HepG2 (cell line): ENCODE measurements around the gene CBY1. TPM values are rescaled to one million over a fixed set of nuclear protein-coding genes. Genes with fewer than 3 reads are reported as not detected.
A peak's percentile ranks its signal among the peaks of the same experiment; 100 is the strongest.

Experiments
- ATRX ChIP-seq: sonication (generic); formaldehyde crosslinking; IDR thresholded peaks from 2 replicates; pipeline ENCODE4 v1.4.0; 2020; ENCODE audit warnings: missing genetic modification reagents, borderline replicate concordance
- CENPX ChIP-seq: sonication (generic); formaldehyde crosslinking; IDR thresholded peaks from 2 replicates; pipeline ENCODE4 v1.9.0; 2021; ENCODE audit warnings: mild to moderate bottlenecking, missing genetic modification reagents, moderate library complexity
- CREB1 ChIP-seq, 2 experiments: fragments of 450-650 bp in 1 of 2; IDR thresholded peaks; 2 replicates each; pipeline ENCODE4 v1.6.1; 2016 to 2017; ENCODE audit warnings: control low read depth in 1 of 2, mild to moderate bottlenecking in 1 of 2, missing compliant biosample characterization in 1 of 2, missing genetic modification characterization in 1 of 2
- DZIP1 ChIP-seq: sonication (generic); formaldehyde crosslinking; IDR thresholded peaks from 2 replicates; pipeline ENCODE4 v1.5.0; 2020; ENCODE audit warnings: mild to moderate bottlenecking, missing genetic modification reagents
- FOSL2 ChIP-seq: sonication (generic); formaldehyde crosslinking; IDR thresholded peaks from 2 replicates; pipeline ENCODE4 v1.4.0; 2020; ENCODE audit warnings: missing genetic modification reagents
- FOXO4 ChIP-seq: sonication (generic); formaldehyde crosslinking; conservative IDR thresholded peaks from 2 replicates; pipeline ENCODE4 v1.8.1; 2023; ENCODE audit warnings: missing genetic modification reagents
- GATAD2A ChIP-seq: IDR thresholded peaks from 2 replicates; pipeline ENCODE4 v1.6.1; 2016
- GTF3A ChIP-seq: sonication (generic); formaldehyde crosslinking; conservative IDR thresholded peaks from 2 replicates; pipeline ENCODE4 v1.4.0; 2020; ENCODE audit warnings: mild to moderate bottlenecking, missing genetic modification reagents
- HNRNPUL1 ChIP-seq: fragments of 200-400 bp; formaldehyde crosslinking; IDR thresholded peaks from 2 replicates; pipeline ENCODE4 v1.6.1; 2017; ENCODE audit warnings: low read depth, mild to moderate bottlenecking, low read length, moderate library complexity
- HOXA7 ChIP-seq: sonication (generic); formaldehyde crosslinking; IDR thresholded peaks from 2 replicates; pipeline ENCODE4 v1.8.1; 2022; ENCODE audit warnings: mild to moderate bottlenecking, missing genetic modification reagents, moderate library complexity
- KDM5A ChIP-seq: fragments of 200-600 bp; sonication (generic); IDR thresholded peaks from 2 replicates; pipeline ENCODE4 v1.7.0; 2018; ENCODE audit warnings: antibody characterized with exemption, mild to moderate bottlenecking, low read length, borderline replicate concordance
- KLF11 ChIP-seq: IDR thresholded peaks from 2 replicates; pipeline ENCODE4 v1.6.1; 2016; ENCODE audit warnings: missing compliant biosample characterization
- PATZ1 ChIP-seq: sonication (generic); formaldehyde crosslinking; IDR thresholded peaks from 2 replicates; pipeline ENCODE4 v1.4.0; 2020; ENCODE audit warnings: missing genetic modification reagents
- PHB2 ChIP-seq: fragments of 450-650 bp; IDR thresholded peaks from 2 replicates; pipeline ENCODE4 v1.6.1; 2018; ENCODE audit not compliant: partially characterized antibody
- RARG ChIP-seq: sonication (generic); formaldehyde crosslinking; IDR thresholded peaks from 2 replicates; pipeline ENCODE4 v1.4.0; 2020; ENCODE audit warnings: low read depth, mild to moderate bottlenecking, missing genetic modification reagents
- RXRB ChIP-seq: IDR thresholded peaks from 2 replicates; pipeline ENCODE4 v1.6.1; 2016; ENCODE audit warnings: borderline replicate concordance, missing genetic modification reagents, missing compliant biosample characterization
- ZBTB37 ChIP-seq: sonication (generic); formaldehyde crosslinking; IDR thresholded peaks from 2 replicates; pipeline ENCODE4 v1.4.0; 2020; ENCODE audit warnings: mild to moderate bottlenecking, missing genetic modification reagents
- ZFP41 ChIP-seq: sonication (generic); formaldehyde crosslinking; IDR thresholded peaks from 2 replicates; pipeline ENCODE4 v1.4.0; 2020; ENCODE audit warnings: mild to moderate bottlenecking, missing genetic modification reagents, borderline replicate concordance
- ZNF263 ChIP-seq: sonication (generic); formaldehyde crosslinking; IDR thresholded peaks from 2 replicates; pipeline ENCODE4 v1.4.0; 2020; ENCODE audit warnings: missing genetic modification reagents
- ZNF317 ChIP-seq: sonication (generic); formaldehyde crosslinking; IDR thresholded peaks from 2 replicates; pipeline ENCODE4 v1.5.0; 2020; ENCODE audit warnings: mild to moderate bottlenecking, missing genetic modification reagents
- ZNF563 ChIP-seq: sonication (generic); formaldehyde crosslinking; IDR thresholded peaks from 2 replicates; pipeline ENCODE4 v1.8.0; 2022; ENCODE audit warnings: mild to moderate bottlenecking, moderate library complexity, missing genetic modification reagents
- ZNF713 ChIP-seq: sonication (generic); formaldehyde crosslinking; IDR thresholded peaks from 2 replicates; pipeline ENCODE4 v1.4.0; 2020; ENCODE audit warnings: mild to moderate bottlenecking, missing genetic modification reagents
- ZNF891 ChIP-seq: sonication (generic); formaldehyde crosslinking; IDR thresholded peaks from 2 replicates; pipeline ENCODE4 v1.5.0; 2020; ENCODE audit warnings: mild to moderate bottlenecking, missing genetic modification reagents
- polyA plus RNA-seq, 8 experiments: library from polyadenylated mRNA; depleted of rRNA in 3 of 8; stranded (reverse) in 7 of 8; unstranded in 1 of 8; fragments of >200 nt; fragmentation: Illumina TruSeq in 4 of 8; extraction: Trizol in 4 of 8; gene quantifications; 2 replicates each; pipeline versions ENCODE4 v1.2.1 to v1.2.3, GENCODE V29; 2011 to 2016; ENCODE audit warnings: low read depth in 4 of 8, missing spikeins in 1 of 8, mixed read lengths in 1 of 8; ENCODE audit not compliant: insufficient read depth in 1 of 8
- total RNA-seq, 5 experiments: library from RNA; depleted of rRNA; stranded (reverse); fragments of >200 nt; fragmentation: Illumina TruSeq; extraction: Trizol; gene quantifications; 2 replicates each; pipeline ENCODE4 v1.2.3, GENCODE V29; 2016; ENCODE audit warnings: low read depth in 1 of 5

Gene CBY1
- total and polyA plus RNA-seq, 2 of the 13 experiments (the other 11 are each of a cell fraction or from before 2014, with no cell fraction given) = 19.7 to 20.3 TPM

- peak; percentile 72 for TF ChIP-seq GATAD2A (CRISPR knock-in tag)
- TF ChIP-seq HOXA7 (CRISPR knock-in tag) = no peak
- TF ChIP-seq FOXO4 = 0 out of 2 replicates have a peak, but pooled peaks have one; percentile 82
- no peak for TF ChIP-seq CENPX (CRISPR knock-in tag)
- peak; percentile 99 for TF ChIP-seq KDM5A
- peak; percentile 64 for TF ChIP-seq ZNF263 (CRISPR knock-in tag)
- no peak for TF ChIP-seq ZBTB37 (CRISPR knock-in tag)
- no peak; the same call in none of the 2 replicates for TF ChIP-seq PATZ1 (CRISPR knock-in tag)
- peak; percentile 64; the same call in 1 of the 2 replicates for TF ChIP-seq ZNF317 (CRISPR knock-in tag)
- no peak for TF ChIP-seq PHB2
- 0 out of 2 replicates have a peak, but pooled peaks have one; percentile 56 for TF ChIP-seq ZNF713 (CRISPR knock-in tag)
- peak; percentile 17; the same call in 1 of the 2 replicates for TF ChIP-seq ZNF891 (CRISPR knock-in tag)
- no peak for TF ChIP-seq RARG (CRISPR knock-in tag)
- no peak for TF ChIP-seq ZFP41 (CRISPR knock-in tag)
- TF ChIP-seq CREB1 (IDR thresholded peaks at IDR 0.05) = 0 out of 2 replicates have a peak, but pooled peaks have one; percentile 34
- peak; percentile 75 for TF ChIP-seq CREB1 (CRISPR knock-in tag; IDR thresholded peaks at IDR 0.05)
- TF ChIP-seq ZNF563 = peak; percentile 81
- peak; percentile 71 for TF ChIP-seq FOSL2 (CRISPR knock-in tag)
- TF ChIP-seq HNRNPUL1 = peak; percentile 37; the same call in 1 of the 2 replicates
- TF ChIP-seq KLF11 = peak; percentile 45; the same call in 1 of the 2 replicates
- peak; percentile 78 for TF ChIP-seq RXRB (CRISPR knock-in tag)
- TF ChIP-seq DZIP1 (CRISPR knock-in tag) = 0 out of 2 replicates have a peak, but pooled peaks have one; percentile 49
- TF ChIP-seq ATRX (CRISPR knock-in tag) = no peak
- TF ChIP-seq GTF3A = no peak
Measured at GRCh38 chr22:38681582-38682335, 25.3 kb downstream of the CBY1 start, which contains the start of gene TOMM22 (continued).
